Left colon (tissue), 2 donors: ENCODE data around the gene FRMD4A. TPM values are rescaled to one million over a fixed set of nuclear protein-coding genes. Genes with fewer than 3 reads are reported as not detected.
"Not testable (repeated sequence)": the region's sequence is repeated elsewhere in the genome, so short reads cannot be mapped to it uniquely, and the experiment has no call there.

ENCODE experiments used
- ATAC-seq: fragments of 200-7000 bp; cut with Tn5 transposase; one replicate; pipeline ENCODE4 v1.9.1; 2020; ENCODE audit warnings: mild to moderate bottlenecking, moderate library complexity
- DNase-seq, 2 donors: peaks; one replicate each; pipeline ENCODE4 v3.0.0-alpha.2; 2020
- intact Hi-C, 2 donors: fragments of 100-400 bp; cut with DNase I in 1 of 2; cut with micrococcal nuclease in 1 of 2; formaldehyde crosslinking; loops; one replicate each; pipeline versions ENCODE4 v1.11.2 to v1.14.0; 2022; cut with DNase I, micrococcal nuclease
- total RNA-seq, 2 donors: library from RNA; stranded (reverse); fragmentation: NEBNext Ultra II Directional; extraction: Animal tissue kit (Norgen Biotek cat#: 25700); gene quantifications; one replicate each; pipeline ENCODE4 v1.2.1, GENCODE V29; 2021
- donor health status: DM: no; HTN: no; CAD: no.
- donor health status: DM: yes; HTN: yes; CAD: no.

FRMD4A gene
- total RNA-seq, 2 donors from 2014 or later: 5.1 to 11.2 TPM

DNA sequence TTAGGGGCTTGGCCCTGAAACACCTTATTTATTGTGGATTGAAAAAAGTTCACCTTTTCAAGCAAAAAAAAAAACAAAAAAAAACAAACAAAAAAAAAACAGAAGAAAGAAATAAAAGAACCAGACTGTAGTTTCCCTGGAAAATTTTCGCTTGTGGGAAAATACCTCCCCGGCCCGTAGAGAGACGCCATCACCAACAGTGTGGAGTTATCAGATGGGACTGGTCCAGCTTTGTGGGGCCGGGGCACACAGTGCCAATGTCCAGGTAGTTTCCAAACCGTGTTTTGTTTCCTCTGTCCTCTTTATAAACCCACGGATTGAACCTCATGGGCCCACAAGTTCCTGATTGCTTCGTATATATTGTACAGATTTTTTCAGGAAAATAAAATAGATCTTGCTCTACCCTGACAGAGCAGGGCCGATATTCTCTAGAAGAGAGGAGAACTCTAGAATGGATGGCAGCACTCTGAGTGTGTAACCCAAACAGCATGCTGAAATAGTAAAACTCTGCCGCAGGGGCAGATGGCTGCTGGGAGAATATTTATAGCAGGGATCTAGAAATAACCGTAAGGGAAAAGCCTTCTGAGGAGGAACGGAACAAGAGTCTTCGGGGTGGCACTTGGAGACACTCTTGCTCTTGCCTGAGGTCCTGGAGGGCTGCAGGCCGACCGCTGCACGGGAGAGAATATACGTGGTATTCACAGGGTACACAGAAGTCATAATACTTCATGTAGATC, 241.0 kb downstream of the FRMD4A start:
- DNase-seq: no peak
- ATAC-seq: no peak
- intact Hi-C loops: loop anchor here in 1 of 2 donors (5.0 kb wide), 1 partner anchor 302 kb away; no protein-coding TSS in a partner anchor

- no peak for ATAC-seq
- intact Hi-C loops: no loop called here
- DNase-seq: no peak
These were observed 243.2 kb downstream of the FRMD4A start for GRCh38 chr10:14087566-14087965.

- ATAC-seq (no peak), DNase-seq (no peak)
- intact Hi-C loops: no loop called here
These were observed 244.1 kb downstream of the FRMD4A start for GRCh38 chr10:14086596-14086995.

- ATAC-seq (no peak), DNase-seq (no peak)
- intact Hi-C loops: no loop called here
These were observed 245.8 kb downstream of the FRMD4A start for GRCh38 chr10:14084875-14085274.

- intact Hi-C loops: no loop called here
- DNase-seq (no peak), ATAC-seq (no peak)
These were observed 249.9 kb downstream of the FRMD4A start for GRCh38 chr10:14080795-14081194.

DNA sequence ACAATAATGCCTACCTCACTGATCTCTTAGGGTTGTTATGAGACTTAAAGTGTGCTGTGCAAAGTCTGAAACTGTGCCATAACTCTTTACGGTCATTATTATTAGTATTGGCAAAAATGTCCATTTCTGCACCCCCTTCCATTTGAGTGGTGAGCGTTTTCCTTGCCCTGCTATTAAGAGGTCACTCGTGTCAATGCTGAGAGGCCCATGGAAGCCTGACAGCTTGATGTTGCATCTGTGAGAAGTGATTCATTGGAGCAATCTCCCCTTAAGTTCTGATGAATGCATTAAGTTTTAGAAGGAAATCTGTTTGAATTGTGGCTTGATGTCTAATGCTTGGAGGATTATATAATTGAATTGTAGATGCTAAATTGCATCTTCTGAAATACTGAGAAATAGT, 253.3 kb downstream of the FRMD4A start:
- no peak for DNase-seq
- ATAC-seq: no peak
- intact Hi-C loops: no loop called here

DNA sequence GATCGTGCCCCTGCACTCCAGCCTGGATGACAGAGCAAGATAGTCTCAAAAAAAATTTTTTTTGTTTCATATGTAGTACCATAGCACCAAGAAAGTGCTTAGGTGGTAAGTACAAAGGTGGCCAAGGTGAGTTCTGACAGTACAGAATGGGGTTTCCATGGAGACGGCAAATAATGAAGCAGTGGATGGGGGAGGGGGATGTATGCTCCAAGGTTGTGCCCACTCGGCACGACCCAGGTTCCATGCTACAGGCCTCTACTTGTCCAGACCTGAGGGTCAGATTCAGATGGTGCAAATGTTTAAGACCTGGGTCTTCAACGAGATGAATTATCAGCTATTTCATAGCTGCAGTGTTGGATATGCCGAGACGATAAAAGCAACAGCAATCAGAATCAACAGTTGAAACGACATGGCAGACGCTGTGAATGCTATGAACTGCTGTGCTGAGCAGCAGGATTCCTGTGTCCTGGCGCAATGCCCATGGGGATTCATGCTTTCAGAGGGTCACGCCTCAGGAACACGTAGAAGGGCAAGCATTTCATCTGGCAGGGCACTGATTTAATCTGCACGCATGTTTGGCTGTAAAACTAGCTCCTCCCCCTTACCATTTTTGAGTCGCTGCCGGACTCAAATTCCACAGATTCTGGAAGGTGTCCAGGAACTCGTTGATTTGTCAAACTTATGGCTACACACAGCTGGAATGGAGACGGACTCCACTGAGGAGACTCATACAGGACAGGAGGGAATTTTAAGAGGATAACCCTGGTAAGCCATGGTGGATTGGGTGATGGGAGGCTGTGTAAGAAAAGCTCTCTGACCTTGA, 256.5 kb downstream of the FRMD4A start:
- intact Hi-C loops: no loop called here
- peak; percentile 56 for ATAC-seq
- DNase-seq: peak; percentile 73 to 80

- ATAC-seq (no peak), DNase-seq (no peak)
- intact Hi-C loops: no loop called here
These were observed 258.2 kb downstream of the FRMD4A start for GRCh38 chr10:14072541-14072940.

DNA sequence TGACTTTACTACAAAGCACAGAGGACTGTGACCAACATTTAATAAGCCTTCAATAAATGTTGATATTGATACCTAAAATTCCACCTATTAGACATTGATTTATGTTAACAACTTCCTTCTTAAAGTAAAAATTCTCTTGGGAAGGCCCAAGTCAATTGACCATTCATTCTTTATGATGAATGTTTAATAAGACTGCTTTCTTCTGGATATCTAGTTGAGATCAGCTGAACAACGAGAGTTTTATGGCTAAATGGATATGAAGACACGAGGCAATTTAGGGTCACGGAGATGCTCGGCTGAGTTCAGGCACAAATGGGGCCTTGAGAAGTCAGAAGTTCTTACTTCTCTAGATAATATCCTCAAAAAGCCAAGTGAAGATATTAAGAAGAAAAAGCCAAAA, 258.8 kb downstream of the FRMD4A start:
- no peak for ATAC-seq
- intact Hi-C loops: no loop called here
- no peak for DNase-seq

DNA sequence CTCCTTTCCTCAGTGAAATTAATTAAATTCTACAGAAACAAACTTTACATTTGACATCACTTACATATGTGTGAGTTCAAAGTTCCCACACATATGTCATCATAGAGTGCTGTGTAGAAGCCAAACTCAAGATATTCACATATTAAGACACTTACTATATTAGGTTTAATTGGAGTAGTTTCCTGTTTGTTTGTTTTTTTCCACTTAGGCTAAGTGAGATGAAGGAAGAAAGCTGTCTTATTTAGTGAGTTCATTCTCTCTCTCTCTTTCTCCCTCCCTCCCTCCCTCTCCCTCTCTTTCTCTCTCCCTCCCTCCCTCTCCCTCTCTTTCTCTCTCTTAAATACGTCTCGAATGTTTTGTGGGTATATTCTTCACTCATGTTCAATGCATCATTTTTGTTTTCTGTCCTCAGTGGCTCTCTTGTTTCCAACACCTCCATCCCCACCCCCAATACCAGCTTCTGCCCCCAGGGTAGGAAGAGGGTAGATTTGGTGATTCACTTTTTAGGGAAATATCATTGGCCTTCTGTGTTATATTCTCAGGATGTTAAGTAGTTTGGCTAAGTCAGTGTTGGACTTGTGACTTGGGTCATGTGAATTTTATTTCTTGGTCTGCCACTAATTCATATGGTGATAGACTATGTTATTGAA, 262.0 kb downstream of the FRMD4A start:
- intact Hi-C loops: no loop called here
- ATAC-seq: no peak
- DNase-seq: no peak

GRCh38 chr10:14067638-14068037, 263.1 kb downstream of the FRMD4A start:
- ATAC-seq, intact Hi-C loops, DNase-seq: not testable (repeated sequence)

DNA sequence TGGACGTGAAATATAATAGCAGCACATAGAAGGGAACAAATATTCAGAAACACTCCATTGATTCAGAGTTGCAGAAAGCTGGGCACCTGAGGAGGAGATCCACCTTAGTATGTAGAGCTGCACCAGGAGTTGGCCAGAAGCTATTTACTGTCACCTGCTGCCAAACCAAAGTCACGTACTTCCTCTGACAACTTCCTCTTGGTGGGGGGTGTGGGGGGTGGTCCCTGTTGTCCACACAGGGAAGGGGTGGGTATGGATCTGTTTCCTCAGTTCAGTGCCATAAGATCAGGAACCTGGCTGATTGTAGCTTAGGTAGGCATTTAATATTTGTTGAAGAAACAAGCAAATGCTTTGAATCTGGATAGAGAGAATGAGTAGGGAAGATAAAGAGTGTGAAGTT, 264.6 kb downstream of the FRMD4A start:
- intact Hi-C loops: no loop called here
- DNase-seq (no peak), ATAC-seq (no peak)

- intact Hi-C loops: no loop called here
- ATAC-seq: no peak
- DNase-seq: no peak
These were observed 267.0 kb downstream of the FRMD4A start for GRCh38 chr10:14063531-14064285.

DNA sequence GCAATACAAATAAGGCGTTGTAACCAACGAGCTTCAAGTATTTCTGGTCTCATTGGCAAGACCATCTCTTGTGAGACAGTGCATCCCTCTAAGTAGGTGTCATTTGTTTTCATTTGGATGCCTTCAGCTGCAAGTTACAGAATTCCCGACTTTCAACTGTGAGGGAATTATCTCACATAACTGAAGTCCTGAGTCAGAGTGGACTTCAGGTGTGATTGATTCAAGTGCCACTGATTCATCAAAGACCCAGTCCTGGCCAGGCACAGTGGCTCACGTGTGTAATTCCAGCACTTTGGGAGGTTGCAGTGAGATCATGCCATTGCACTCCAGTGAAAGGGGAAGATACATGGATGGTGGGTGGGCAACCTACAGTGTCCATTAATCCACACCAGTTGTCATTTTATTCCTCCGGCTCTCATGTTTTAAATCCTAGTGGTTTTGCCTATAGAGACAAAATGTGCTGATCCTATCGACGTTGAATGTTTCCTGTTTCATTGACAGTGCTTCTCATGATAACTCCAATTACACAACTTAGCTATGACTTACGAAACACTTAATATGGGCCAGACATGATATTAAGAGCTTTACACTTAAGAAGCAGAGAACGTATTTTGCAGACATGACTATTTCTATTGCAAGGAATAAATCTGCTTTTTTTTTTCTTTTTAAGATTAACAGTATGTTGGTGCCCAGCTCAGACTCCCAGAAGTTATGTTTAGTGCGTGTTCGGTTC, 268.0 kb downstream of the FRMD4A start:
- DNase-seq: no peak
- intact Hi-C loops: no loop called here
- ATAC-seq: no peak

DNA sequence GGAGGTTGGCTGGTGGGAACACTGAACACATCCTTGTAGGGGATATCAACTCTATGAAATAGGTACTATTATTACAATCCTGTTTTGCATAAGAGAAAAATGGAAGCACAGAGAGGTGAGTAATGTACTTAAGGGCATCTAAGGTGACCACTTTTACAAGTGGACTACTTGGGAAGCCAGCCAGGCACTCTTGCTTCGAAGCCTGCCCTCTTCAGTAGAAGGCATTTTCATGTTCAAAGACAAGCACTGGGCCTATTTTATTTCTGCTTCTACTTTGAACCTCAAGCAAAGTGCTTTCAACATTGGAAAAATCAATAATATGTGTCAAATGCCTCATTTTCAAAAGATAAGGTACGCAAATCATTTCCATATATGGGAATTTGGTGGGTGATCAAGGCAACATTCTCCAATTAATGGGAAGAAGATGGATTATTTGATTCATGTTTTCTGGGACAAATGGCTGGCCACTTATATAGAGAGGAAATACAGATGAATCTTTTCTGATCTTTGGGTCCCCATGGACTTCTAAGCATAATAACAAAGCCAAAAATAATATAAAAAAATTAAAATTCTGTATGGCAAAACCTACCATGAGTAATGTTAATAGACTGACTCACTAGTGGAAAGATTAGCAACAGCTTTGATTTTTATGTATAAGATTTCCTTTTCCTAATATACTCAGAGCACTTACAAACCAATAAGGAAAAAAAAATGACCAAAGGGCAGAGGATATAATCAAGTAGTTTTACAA, 270.2 kb downstream of the FRMD4A start:
- DNase-seq (no peak), ATAC-seq (no peak)
- intact Hi-C loops: no loop called here

- no peak for ATAC-seq
- no peak for DNase-seq
- intact Hi-C loops: no loop called here
These were observed 274.0 kb downstream of the FRMD4A start for GRCh38 chr10:14056610-14057332.

GRCh38 chr10:14052931-14053330, 277.8 kb downstream of the FRMD4A start:
- ATAC-seq: no peak
- no peak for DNase-seq
- intact Hi-C loops: no loop called here
